HCT116 (cell line): ENCODE measurements around the gene DPP6. TPM values are rescaled to one million over a fixed set of nuclear protein-coding genes. Genes with fewer than 3 reads are reported as not detected.

Experiments used
- ATAC-seq: fragments of 200-7000 bp; cut with Tn5 transposase; 2 replicates; pipeline ENCODE4 v1.9.1; 2020; ENCODE audit warnings: mild to moderate bottlenecking, moderate library complexity
- BruUV-seq: library from RNA; stranded (reverse); fragments of 400-500 nt; replicated peaks from 2 replicates; lab custom pipeline; 2021; lab: Mats Ljungman, UMichigan
- CTCF ChIA-PET: fragments of 300-600 bp; sonication (Branson Sonifier 250); formaldehyde crosslinking; loops from one replicate; lab custom pipeline; 2021; ENCODE audit warnings: antibody characterized with exemption; lab: Charles Lee
- POLR2A ChIA-PET: fragments of 300-600, 350-600 bp; sonication (Branson Sonifier 250); formaldehyde crosslinking; loops from one replicate; lab custom pipeline; 2021; ENCODE audit warnings: antibody characterized with exemption; lab: Charles Lee
- RAD21 ChIA-PET, 2 experiments: fragments of 300-600 bp; sonication (Branson Sonifier 250); formaldehyde crosslinking; loops; one replicate each; lab custom pipeline; 2023; ENCODE audit warnings: low total read pairs in 2 of 2; ENCODE audit not compliant: uncharacterized antibody in 2 of 2, unreplicated experiment in 2 of 2, low non-redundant PET in 1 of 2; lab: Charles Lee
- DNase-seq: peaks from one replicate; pipeline ENCODE4 v3.0.0-alpha.2; 2010; ENCODE audit warnings: low read depth, low spot score
- H2AFZ ChIP-seq: fragments of 200-600 bp; shearing (Covaris generic), sonication (generic); 2 replicates; pipeline ENCODE4 v1.6.1; 2017; ENCODE audit warnings: low read depth, mixed run types, mixed read lengths, antibody characterized with exemption, low read length; ENCODE audit not compliant: poor library complexity, severe bottlenecking
- H3K27ac ChIP-seq: 2 replicates; pipeline ENCODE4 v1.5.1; 2012; ENCODE audit warnings: low read depth, low read length
- H3K27me3 ChIP-seq: fragments of 200-600 bp; sonication (generic); 2 replicates; pipeline ENCODE4 v1.6.1; 2016; ENCODE audit warnings: mixed run types, low read length, mixed read lengths; ENCODE audit not compliant: insufficient read depth
- H3K36me3 ChIP-seq, 2 experiments: fragments of 200-500 bp in 1 of 2; fragments of 200-600 bp in 1 of 2; sonication (Bioruptor generic) in 1 of 2; sonication (generic) in 1 of 2; 2 replicates each; pipeline versions ENCODE4 v1.5.1 to v1.6.1; 2014 to 2016; ENCODE audit warnings: low read length in 2 of 2, inconsistent platforms in 1 of 2, mixed read lengths in 1 of 2, mixed run types in 1 of 2; ENCODE audit not compliant: insufficient read depth in 2 of 2, control insufficient read depth in 1 of 2
- H3K4me1 ChIP-seq, 2 experiments: fragments of 200-600 bp in 1 of 2; sonication (generic) in 1 of 2; 2 replicates each; pipeline versions ENCODE4 v1.5.1 to v1.6.1; 2012 to 2017; ENCODE audit warnings: low read length in 2 of 2, inconsistent platforms in 1 of 2, mild to moderate bottlenecking in 1 of 2, mixed read lengths in 1 of 2, mixed run types in 1 of 2, moderate library complexity in 1 of 2; ENCODE audit not compliant: insufficient read depth in 2 of 2, control insufficient read depth in 1 of 2
- H3K4me2 ChIP-seq: fragments of 200-600 bp; sonication (generic); 2 replicates; pipeline ENCODE4 v1.6.1; 2017; ENCODE audit warnings: mixed run types, low read length, mixed read lengths
- H3K4me3 ChIP-seq, 2 experiments: fragments of 200-600 bp in 1 of 2; sonication (generic) in 1 of 2; replicated peaks in 1 of 2; 2 replicates each; pipeline ENCODE4 v1.5.1; 2011 to 2016; ENCODE audit warnings: low read length in 2 of 2, control low read depth in 1 of 2, low read depth in 1 of 2, mild to moderate bottlenecking in 1 of 2, mixed read lengths in 1 of 2, mixed run types in 1 of 2
- H3K79me2 ChIP-seq: fragments of 200-600 bp; sonication (generic); 2 replicates; pipeline ENCODE4 v1.6.1; 2017; ENCODE audit warnings: mild to moderate bottlenecking, mixed run types, low read length, moderate library complexity, mixed read lengths; ENCODE audit not compliant: insufficient read depth
- H3K9ac ChIP-seq: fragments of 200-600 bp; sonication (generic); 2 replicates; pipeline ENCODE4 v1.6.1; 2016; ENCODE audit warnings: low read length, mixed read lengths
- H3K9me2 ChIP-seq: fragments of 200-600 bp; sonication (generic), shearing (Covaris generic); 2 replicates; pipeline ENCODE4 v1.6.1; 2017; ENCODE audit warnings: mixed run types, mild to moderate bottlenecking, moderate library complexity; ENCODE audit not compliant: insufficient read depth
- H3K9me3 ChIP-seq, 2 experiments: fragments of 200-500 bp in 1 of 2; fragments of 200-600 bp in 1 of 2; sonication (Bioruptor generic) in 1 of 2; sonication (generic) in 1 of 2; 2 replicates each; pipeline ENCODE4 v1.6.1; 2014 to 2017; ENCODE audit warnings: low read length in 2 of 2, mixed read lengths in 2 of 2, inconsistent platforms in 1 of 2, low read depth in 1 of 2, mild to moderate bottlenecking in 1 of 2, mixed run types in 1 of 2, moderate library complexity in 1 of 2; ENCODE audit not compliant: control insufficient read depth in 1 of 2, insufficient read depth in 1 of 2
- H4K20me1 ChIP-seq: fragments of 200-600 bp; sonication (generic), shearing (Covaris generic); 2 replicates; pipeline ENCODE4 v1.6.1; 2017; ENCODE audit warnings: mixed run types, mild to moderate bottlenecking, moderate library complexity; ENCODE audit not compliant: insufficient read depth
- ATF3 ChIP-seq: IDR thresholded peaks from 2 replicates; pipeline ENCODE4 v1.6.1; 2012
- CBX3 ChIP-seq: IDR thresholded peaks from 2 replicates; pipeline ENCODE4 v1.6.1; 2012; ENCODE audit warnings: low read depth
- CTCF ChIP-seq, 3 experiments: fragments of 200-600 bp in 1 of 3; sonication (generic) in 1 of 3; IDR thresholded peaks in 2 of 3; conservative IDR thresholded peaks in 1 of 3; 2 replicates each; pipeline ENCODE4 v1.5.1; 2012 to 2017; ENCODE audit warnings: low read depth in 2 of 3, low read length in 2 of 3, antibody characterized with exemption in 1 of 3, borderline replicate concordance in 1 of 3, control low read depth in 1 of 3, mild to moderate bottlenecking in 1 of 3, mixed read lengths in 1 of 3, mixed run types in 1 of 3, moderate library complexity in 1 of 3; ENCODE audit not compliant: insufficient read depth in 1 of 3
- EGR1 ChIP-seq: IDR thresholded peaks from 2 replicates; pipeline ENCODE4 v1.6.1; 2012; ENCODE audit warnings: low read depth
- ELF1 ChIP-seq: IDR thresholded peaks from 2 replicates; pipeline ENCODE4 v1.6.1; 2012; ENCODE audit warnings: low read depth, borderline replicate concordance
- EZH2 ChIP-seq: fragments of 200-600 bp; sonication (generic); IDR thresholded peaks from 2 replicates; pipeline ENCODE4 v1.6.1; 2017; ENCODE audit warnings: antibody characterized with exemption, mixed run types
- EZH2phosphoT487 ChIP-seq: fragments of 200-600 bp; IDR thresholded peaks from 2 replicates; pipeline ENCODE4 v1.6.1; 2018; ENCODE audit warnings: antibody characterized with exemption, borderline replicate concordance
- FOSL1 ChIP-seq: IDR thresholded peaks from 2 replicates; pipeline ENCODE4 v1.6.1; 2012; ENCODE audit warnings: low read depth
- JUND ChIP-seq: IDR thresholded peaks from 2 replicates; pipeline ENCODE4 v1.6.1; 2012
- MAX ChIP-seq: IDR thresholded peaks from 2 replicates; pipeline ENCODE4 v1.6.1; 2012
- POLR2A ChIP-seq: IDR thresholded peaks from 2 replicates; pipeline ENCODE4 v1.7.0; 2011; ENCODE audit warnings: borderline replicate concordance; ENCODE audit not compliant: insufficient read depth, insufficient read length; ENCODE audit errors: extremely low read depth
- RAD21 ChIP-seq: IDR thresholded peaks from 2 replicates; pipeline ENCODE4 v1.6.1; 2012; ENCODE audit warnings: low read depth, mild to moderate bottlenecking
- REST ChIP-seq: IDR thresholded peaks from 2 replicates; pipeline ENCODE4 v1.6.1; 2012; ENCODE audit warnings: low read depth
- SIN3A ChIP-seq: IDR thresholded peaks from 2 replicates; pipeline ENCODE4 v1.6.1; 2012; ENCODE audit warnings: low read depth
- SP1 ChIP-seq: IDR thresholded peaks from 2 replicates; pipeline ENCODE4 v1.6.1; 2012; ENCODE audit warnings: low read depth
- SRF ChIP-seq: IDR thresholded peaks from 2 replicates; pipeline ENCODE4 v1.6.1; 2012; ENCODE audit warnings: low read depth
- YY1 ChIP-seq: IDR thresholded peaks from 2 replicates; pipeline ENCODE4 v1.6.1; 2011; ENCODE audit warnings: low read length, low read depth, moderate library complexity, mild to moderate bottlenecking; ENCODE audit not compliant: insufficient replicate concordance; ENCODE audit errors: extremely low read depth
- ZFX ChIP-seq: fragments of 450-650 bp; IDR thresholded peaks from 2 replicates; pipeline ENCODE4 v1.6.1; 2017
- ZNF274 ChIP-seq: fragments of 200-500 bp; sonication (Bioruptor generic); IDR thresholded peaks from 2 replicates; pipeline ENCODE4 v1.6.1; 2014; ENCODE audit warnings: mild to moderate bottlenecking, low read depth, low read length, inconsistent platforms
- intact Hi-C: fragments of 100-400 bp; cut with micrococcal nuclease; formaldehyde crosslinking; loops from 2 replicates; pipeline ENCODE4 v1.10.0; 2022
- total RNA-seq: library from RNA; stranded (reverse); gene quantifications from one replicate; pipeline ENCODE4 v1.2.1, GENCODE V29; 2021; ENCODE audit not compliant: unreplicated experiment

The DPP6 gene
- total RNA-seq, 1 experiment from 2014 or later, result not detected

GRCh38 chr7:154183946-154184345 lies 131.7 kb downstream of the DPP6 start:
- Histone ChIP-seq H3K4me1 (no peaks in the 10 kb centered on the region), H2AFZ (no peak overlapping the region), H3K36me3 (no peaks in the 10 kb centered on the region), H3K9me2 (no peaks in the 10 kb centered on the region), H3K27me3 (no peaks in the 10 kb centered on the region), H3K79me2 (no peaks in the 10 kb centered on the region), H4K20me1 (no peaks in the 10 kb centered on the region), H3K9ac (no peak overlapping the region), H3K27ac (no peak overlapping the region), H3K4me3 (no peak overlapping the region), H3K9me3 (peaks cover 0 to 8% of the 10 kb centered on the region in 2 experiments; a peak in 2 of 4 replicates), H3K4me2 (no peak overlapping the region)
- ATAC-seq (no peak), DNase-seq (no peak)
- intact Hi-C loops, result no loop called here
- RAD21 ChIA-PET, result no interaction called here
- POLR2A ChIA-PET, result no interaction called here
- TF ChIP-seq ZNF274 (no peak), SRF (no peak), CBX3 (no peak), SP1 (no peak), YY1 (no peak), REST (no peak), MAX (no peak), CTCF (IDR thresholded peaks at IDR 0.05 in 2 of 3, conservative IDR thresholded peaks at IDR 0.05 in 1 of 3; ENCODE audit: borderline replicate concordance in 1 of 3, insufficient read depth in 1 of 3, low read depth in 2 of 3, low read length in 2 of 3) (no peak), EZH2 (no peak), EZH2phosphoT487 (no peak), POLR2A (no peak), EGR1 (no peak), ELF1 (no peak), ZFX (no peak), FOSL1 (no peak), RAD21 (no peak), JUND (no peak), ATF3 (no peak), SIN3A (no peak)
- CTCF ChIA-PET, result no interaction called here
- BruUV-seq, result no TSS peak
